GM19372 (cell line): ENCODE results near the gene PCBD1.

Experiments used
- ATAC-seq: cut with Tn5 transposase; IDR thresholded peaks from one replicate; pipeline ENCODE4 v1.9.1; 2021; ENCODE audit warnings: mild to moderate bottlenecking, low read depth, moderate library complexity; ENCODE audit not compliant: unreplicated experiment

Gene PCBD1

GRCh38 chr10:70840836-70841235, 47.5 kb downstream of the PCBD1 start:
- ATAC-seq, result no peak

- no peak for ATAC-seq
These were observed 50.0 kb downstream of the PCBD1 start for GRCh38 chr10:70838270-70838805.

GRCh38 chr10:70837660-70838059, 50.7 kb downstream of the PCBD1 start:
- ATAC-seq, result no peak

- no peak for ATAC-seq
These were observed 52.0 kb downstream of the PCBD1 start for GRCh38 chr10:70836319-70836718.

- ATAC-seq, result no peak
These were observed 53.8 kb downstream of the PCBD1 start for GRCh38 chr10:70834441-70835151.

GRCh38 chr10:70834021-70834420, 54.3 kb downstream of the PCBD1 start:
- ATAC-seq, result no peak

- no peak for ATAC-seq
These were observed 54.8 kb downstream of the PCBD1 start for GRCh38 chr10:70833601-70834000.
